Measurements from ENCODE around the gene NACAD.

NACAD gene

DNA sequence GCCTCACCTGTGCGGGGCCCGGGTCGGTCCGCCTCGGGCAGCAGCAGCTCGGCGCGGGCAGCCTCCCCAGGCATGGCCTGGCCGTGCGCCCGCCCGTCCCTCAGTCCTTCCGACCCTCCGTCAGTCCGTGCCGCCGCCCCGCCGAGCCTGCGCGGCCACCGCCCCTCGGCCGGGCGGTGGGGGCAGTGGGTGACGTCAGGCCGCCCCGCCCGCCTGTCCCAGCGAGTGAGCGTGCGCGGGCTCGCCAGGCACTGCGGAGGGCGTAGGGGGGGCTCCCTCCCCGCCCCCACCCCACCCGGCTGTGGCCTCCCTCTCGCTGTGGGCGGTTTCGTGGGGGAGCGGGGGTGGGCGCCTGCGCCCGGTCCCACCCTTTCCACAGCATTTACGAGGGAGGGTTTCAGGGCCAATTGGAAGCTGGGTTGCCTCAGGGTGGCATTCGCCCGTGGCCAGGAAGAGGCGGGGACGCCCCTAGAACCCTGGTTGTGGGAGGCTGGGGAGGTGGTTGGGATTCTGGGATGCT, at the start of gene NACAD:
Gene NACAD, minus strand, starts transcription at position 149 of the 520 bp plus-strand sequence. Its CDS starts 75 bp downstream, at position 74.
- DNase-seq, result peak; percentile 69 to 99 (median 92)

DNA sequence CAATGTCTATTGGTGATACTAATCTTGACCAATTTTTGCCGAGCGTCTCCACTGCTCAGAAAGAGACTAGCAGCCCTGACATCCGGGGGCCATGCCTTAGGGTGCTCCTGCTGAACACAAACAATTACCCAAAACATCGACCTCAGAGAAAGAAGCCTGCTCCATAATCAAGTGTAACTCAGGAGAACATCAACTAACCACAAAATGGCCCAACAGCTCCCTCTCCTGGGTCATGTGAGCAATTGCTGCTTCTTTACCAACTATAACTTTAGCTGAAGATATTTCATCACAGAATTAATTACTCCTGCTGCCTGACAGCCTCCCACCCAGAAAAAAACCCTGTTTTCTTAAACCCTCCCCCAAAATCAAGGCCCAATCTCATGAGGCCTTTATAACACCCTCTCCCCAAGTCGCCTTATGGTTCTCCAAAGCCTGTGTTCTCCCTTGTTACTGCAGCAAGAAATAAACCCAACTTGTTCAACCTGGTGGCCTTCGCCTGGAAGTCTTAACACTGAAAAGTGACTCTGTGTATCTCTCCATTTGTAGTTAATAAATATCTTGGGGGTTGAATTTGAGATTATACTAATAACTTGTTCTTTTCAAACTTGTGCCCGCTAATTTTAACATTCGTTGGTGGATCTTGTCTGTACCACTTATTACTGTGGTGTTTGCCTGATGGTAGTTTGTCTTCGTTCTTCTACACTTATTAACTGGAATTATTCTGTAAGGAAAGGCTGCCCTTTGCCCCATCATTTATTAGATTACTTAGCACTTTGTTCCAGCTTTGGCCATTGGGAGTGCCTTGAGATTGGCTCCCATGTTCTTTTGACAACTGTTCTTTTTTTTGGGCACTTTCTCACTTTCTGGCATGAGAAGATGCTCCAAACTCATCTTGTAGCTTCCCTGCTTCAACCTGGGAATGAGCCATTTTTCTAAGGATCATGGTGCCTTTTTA, 47.6 kb upstream of the NACAD start:
- DNase-seq, result peak in 40 of 51 donors; percentile 2 to 84 (median 28)

GRCh38 chr7:45133877-45134276, 45.1 kb upstream of the NACAD start:
- no peak for DNase-seq

DNA sequence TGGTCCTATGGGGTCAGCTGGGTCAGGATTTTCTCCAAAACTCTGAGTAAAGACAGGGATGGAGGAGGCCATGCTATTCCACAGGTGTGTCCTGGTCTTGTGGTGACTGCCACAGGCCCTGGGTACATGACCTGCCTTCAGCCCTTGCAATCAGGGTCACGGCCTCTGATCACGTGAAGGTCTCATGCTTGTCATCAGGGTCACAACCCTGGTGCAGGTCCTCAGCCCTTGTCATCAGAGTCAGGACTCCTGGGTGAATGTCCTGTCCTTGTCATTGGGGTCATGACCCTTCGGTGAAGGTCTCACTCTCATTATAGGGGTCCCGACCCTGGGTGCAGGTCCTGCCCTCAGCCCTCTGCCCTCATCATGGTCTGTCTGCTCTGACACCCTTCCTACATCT, 44.6 kb upstream of the NACAD start:
- DNase-seq, result no peak

DNA sequence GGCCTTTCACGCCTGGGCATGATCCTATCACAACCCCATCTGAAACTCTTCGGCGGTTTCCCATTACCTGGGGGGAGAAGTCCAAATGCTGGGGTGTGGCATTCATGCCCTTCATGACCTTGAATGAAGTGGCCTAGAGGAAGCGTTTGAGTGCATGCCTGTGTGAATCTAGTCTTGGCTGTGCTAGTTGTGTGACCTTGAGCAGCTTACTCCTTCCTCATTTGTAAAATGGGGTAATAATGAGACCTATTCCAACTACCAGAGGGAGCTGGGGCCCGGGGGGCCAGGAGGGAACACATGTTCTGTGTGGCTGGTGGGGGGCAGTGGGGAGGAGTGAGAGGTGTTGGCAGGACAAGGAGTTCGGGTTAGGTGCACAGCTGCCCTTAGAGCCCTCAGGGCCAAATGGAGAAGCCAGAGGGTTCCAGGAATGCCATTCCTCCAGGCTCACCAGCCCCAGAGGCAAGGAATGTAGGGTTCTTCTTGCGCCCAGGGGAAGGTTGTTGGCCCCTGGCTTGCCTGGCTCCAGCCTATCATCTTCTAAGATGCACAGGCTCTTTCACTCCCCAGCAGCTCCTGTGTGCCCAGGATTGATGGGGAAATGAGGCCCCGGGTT, 44.0 kb upstream of the NACAD start:
- DNase-seq, result no peak

DNA sequence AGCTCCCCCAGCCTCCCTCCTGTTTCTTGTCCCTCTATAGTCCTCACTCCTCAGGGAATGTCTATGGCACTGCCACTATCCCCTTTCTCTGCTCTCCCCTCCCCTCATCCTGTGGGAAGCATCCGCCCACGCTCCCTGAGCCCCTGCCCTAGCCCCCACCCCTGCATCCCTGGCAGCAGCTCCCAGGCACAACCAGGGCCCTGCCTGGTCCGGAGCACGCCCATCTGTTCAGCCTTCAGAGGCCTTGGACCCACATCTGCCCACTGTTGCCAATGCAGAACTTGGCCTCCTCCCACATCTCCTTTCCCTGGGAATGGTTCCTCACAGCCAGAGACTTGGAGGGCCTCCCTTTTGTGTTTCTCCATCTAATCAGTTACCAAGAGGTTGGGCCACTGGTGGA, 43.1 kb upstream of the NACAD start:
- DNase-seq, result no peak

DNA sequence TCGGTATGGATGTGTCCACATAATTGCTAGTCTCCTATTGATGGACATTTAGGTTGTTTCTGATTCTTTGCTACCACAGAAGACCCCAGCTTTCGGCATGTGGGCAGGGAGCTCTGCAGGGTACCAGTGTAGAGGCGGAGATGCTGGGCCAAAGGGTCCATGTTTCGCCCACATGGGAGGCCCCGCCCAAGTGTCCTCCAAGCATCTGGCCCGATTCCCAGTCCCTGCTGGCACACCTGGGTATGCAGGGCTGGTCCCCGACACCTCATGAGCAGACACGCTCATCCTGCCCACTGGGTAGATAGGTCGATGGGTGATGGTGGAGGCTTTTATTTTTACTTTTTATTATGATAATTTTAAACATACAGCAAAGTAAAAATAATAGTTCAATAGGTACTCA, 42.1 kb upstream of the NACAD start:
- no peak for DNase-seq

DNA sequence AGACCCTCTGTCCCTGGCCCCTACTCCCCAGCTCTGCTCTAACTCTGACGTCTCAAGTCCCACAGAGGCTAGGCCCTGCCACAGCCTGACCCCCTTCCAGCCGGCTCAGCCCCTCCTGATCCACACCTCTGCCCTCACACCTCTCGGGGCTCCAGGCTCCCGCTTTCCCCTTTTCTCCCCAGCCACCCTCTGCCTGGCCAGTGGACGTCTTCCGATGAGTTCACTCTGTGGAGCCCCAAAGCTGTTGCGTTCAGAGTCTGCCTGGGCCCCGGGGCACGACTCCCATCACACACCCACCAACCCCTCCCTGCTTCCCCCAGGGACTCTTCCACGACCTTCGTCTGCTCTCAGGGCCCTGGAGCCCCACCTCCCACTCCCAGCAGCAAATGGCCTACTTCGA, 41.1 kb upstream of the NACAD start:
- no peak for DNase-seq

DNA sequence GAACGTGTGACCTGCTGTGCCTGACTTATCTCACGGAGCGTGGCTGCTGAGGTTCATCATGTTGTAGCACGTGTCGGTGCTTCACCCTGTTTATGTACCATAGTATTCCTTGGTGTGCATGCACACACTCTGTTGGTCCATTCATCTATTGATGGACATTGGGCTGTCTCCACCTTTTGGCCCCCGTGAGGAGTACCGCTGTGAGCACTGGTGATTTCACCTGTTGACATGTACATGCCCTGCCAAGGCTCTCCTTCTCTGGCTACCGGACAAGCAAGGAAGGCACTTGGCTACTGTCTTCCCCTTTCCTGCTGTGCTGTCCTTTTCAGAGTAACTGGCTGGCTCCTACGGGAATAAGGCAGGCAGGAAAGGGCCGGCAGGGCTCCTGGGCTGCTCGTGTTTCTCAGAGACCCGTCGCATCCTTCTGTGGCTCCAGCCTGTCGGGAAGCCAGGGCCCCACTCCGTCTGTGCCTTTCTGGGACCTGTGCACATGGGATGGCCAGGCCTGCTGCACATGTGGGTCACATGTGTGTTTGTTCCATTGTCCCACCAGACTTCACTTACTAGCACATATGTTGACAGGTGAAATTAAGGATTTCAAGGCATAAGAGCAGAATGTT, 40.5 kb upstream of the NACAD start:
- DNase-seq, result no peak

DNA sequence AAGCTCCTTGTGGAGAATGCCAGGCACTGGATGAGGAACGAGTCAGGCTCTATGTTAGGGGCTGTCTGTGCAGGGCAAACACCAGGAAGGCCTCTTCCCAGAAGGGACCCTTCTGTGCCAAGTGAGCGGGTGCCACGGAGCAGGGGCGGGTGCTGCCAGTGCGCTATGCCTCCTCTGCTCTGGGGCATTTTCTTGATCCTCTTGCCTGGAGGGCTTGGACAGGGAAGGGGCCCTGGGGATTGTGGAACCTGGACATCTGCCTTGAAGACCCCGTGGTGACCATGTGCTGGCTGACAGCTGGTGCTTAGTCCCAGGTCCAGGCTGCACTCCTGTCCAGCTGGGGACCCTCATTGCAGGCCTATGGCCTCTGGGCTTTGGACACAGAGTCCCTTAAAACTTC, 38.2 kb upstream of the NACAD start:
- no peak for DNase-seq

- DNase-seq, result no peak
Measured at GRCh38 chr7:45126201-45126600, 37.4 kb upstream of the NACAD start.

GRCh38 chr7:45125193-45125904, 36.6 kb upstream of the NACAD start:
- no peak for DNase-seq

DNA sequence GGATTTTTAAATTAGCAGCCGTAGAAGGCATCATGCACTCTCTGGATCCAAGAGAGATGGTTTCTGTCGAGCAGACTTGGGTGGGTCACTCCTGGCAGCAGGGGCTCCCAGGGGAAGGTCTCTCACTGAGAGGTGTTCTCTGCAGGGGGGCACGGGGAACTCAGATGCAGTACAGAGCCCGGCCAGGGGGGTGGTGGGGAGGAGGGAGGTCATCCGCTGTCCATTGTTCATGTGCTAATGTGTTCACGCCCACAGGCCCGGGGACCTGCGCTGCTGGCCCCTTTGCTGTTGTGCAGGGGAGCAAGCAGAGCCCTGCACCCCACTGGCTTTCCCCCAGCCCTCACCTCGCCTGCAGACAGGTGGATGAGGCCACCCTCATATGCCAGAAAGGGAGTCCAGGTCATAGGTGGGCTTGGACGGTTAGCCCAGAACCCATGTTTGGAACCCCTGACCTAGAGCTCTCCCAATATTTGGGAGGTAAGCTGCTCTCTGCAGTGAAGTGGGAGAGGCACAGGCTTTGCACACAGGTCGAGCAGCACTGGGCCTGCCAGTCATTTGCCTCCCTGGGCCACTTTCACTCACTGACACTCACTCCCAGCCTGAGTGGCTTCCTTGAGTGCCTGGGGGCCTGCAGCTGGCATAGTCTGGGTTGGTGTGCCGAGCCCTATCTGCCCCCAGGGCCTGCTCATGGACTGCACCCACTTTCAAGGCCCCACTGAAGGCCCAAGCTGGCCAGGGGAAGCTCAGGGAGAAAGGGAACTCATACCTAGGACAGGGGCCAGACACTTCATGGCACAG, 35.3 kb upstream of the NACAD start:
- no peak for DNase-seq

DNA sequence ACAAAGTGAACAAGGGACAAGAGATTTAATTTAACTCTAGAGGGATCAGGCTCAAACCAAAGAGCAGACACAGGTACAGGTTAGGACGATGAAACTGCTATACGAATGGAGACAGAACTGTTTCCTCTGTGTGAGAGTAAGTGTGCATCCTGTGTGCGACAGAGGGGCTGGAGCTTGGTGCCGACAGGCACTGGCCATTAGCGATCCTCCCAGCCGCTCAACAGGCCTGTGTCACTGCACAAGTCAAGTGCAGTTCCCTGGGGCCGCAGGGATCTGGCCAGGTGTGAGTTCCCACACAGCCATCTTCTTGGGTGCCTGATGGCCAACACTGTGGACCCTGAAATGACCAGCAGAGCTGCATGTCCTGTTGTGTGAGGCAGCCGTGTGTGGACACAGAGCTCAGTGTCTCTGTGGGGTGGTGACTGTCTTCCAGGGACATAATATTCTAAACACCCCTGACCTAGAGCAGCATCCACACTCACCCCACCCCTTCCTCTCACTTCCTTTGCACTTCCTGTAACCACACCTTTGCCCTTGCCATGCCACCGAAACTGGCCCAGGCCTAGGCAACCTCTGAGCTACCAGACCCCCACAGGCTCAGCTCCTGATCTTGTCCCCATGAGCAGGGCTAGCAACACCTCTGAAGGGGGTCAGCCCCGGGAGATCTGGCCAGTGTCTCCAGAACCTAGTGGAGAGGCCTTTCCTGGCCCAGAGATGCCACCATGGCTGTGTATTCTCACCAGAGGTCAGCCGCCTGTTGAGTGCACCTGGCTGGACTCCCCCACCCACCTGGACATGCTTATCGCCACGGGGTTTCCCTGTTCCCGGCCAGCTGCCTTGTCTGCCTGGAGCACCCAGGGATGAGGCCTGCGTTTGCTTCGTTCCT, 34.4 kb upstream of the NACAD start:
- DNase-seq, result peak in 1 of 51 donors; percentile 2

GRCh38 chr7:45119550-45119949, 30.8 kb upstream of the NACAD start:
- no peak for DNase-seq

DNA sequence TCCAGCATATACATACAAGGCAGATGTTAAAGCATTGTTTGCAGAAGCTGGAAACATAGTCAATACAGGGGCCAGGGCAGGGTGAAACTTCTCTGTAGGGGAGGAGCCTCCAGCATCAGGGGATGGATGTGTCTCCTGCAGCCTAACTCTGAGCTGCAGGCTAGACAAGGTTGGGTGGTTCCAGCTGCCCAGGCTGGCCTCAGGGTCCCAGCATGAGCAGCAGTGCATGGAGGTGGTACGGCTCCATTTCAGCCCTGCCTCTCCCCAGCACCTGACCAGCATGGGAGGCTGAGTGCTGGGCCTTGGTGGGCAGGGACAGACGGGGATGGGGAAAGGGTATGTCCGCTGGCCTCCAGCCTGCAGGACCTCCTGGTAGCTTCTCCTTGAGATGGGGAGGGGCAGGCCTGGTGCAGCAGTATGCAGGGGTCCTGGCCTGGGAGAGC, 30.1 kb upstream of the NACAD start:
- no peak for DNase-seq

GRCh38 chr7:45118292-45118691, 29.5 kb upstream of the NACAD start:
- DNase-seq, result no peak

- DNase-seq, result no peak
Measured at GRCh38 chr7:45117582-45117981, 28.8 kb upstream of the NACAD start.

GRCh38 chr7:45116048-45116447, 27.3 kb upstream of the NACAD start:
- no peak for DNase-seq

- DNase-seq, result no peak
Measured at GRCh38 chr7:45114926-45115325, 26.2 kb upstream of the NACAD start.
